A549 treated with GW870086 at 1 μM for 4 hours (cell line): ENCODE data around the gene MUC7. TPM values are rescaled to one million over a fixed set of nuclear protein-coding genes. Genes with fewer than 3 reads are reported as not detected.

Experiments used
- total RNA-seq: library from RNA; stranded (reverse); fragments of 200-300 nt; extraction: Qiagen RNA extraction; gene quantifications from 5 replicates; pipeline ENCODE4 v1.2.3, GENCODE V29; 2022; ENCODE audit warnings: low read depth

The MUC7 gene
- not detected in 5 replicates for total RNA-seq

GRCh38 chr4:70471897-70472296 is at the start of gene MUC7:
Gene MUC7 (plus strand): TSS chr4:70472197. CDS start chr4:70474022, 1,825 bp downstream.

DNA sequence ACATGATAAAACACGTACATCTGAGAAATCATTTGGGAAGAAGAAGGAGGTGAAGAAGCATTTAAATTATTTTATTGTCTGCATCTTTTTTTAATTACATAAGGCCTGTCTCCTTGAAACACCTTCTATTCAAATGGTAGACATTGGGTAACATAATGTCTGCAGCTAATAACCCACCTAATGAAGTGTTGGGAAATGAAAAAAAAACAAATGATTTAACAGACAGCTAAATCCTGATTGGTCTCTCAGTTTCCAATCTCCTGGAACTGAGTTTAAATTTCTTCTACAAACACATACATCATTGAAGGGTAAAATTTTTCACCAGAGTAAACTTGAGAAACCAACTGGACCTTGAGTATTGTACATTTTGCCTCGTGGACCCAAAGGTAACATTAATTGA is 46.3 kb downstream of the MUC7 start, which contains the start of gene AMTN:
TSS of gene AMTN (plus strand) at position 301 of the 400 bp plus-strand sequence. CDS start 209 bp downstream, outside the sequence.

Other genes with a start within 250 kb of the MUC7 start
- not detected in 5 replicates for gene FDCSP, start 246.1 kb upstream of the MUC7 start, total RNA-seq
- gene CSN3, start 229.6 kb upstream of the MUC7 start, total RNA-seq, result not detected in 5 replicates
- gene CABS1, start 137.2 kb upstream of the MUC7 start, total RNA-seq, result not detected in 5 replicates
- not detected in 5 replicates for gene SMR3A, start 111.4 kb upstream of the MUC7 start, total RNA-seq
- gene SMR3B, start 89.1 kb upstream of the MUC7 start, total RNA-seq, result not detected in 5 replicates
- not detected in 5 replicates for gene OPRPN, start 74.3 kb upstream of the MUC7 start, total RNA-seq
- gene AMTN, start 46.4 kb downstream of the MUC7 start, total RNA-seq, result not detected in 5 replicates
- not detected in 5 replicates for gene AMBN, start 120.1 kb downstream of the MUC7 start, total RNA-seq
- not detected in 5 replicates for gene ENAM, start 156.5 kb downstream of the MUC7 start, total RNA-seq
- 0.13 to 0.66 TPM in 2 of 5 replicates, not detected in the others for gene JCHAIN, start 194.3 kb downstream of the MUC7 start, total RNA-seq
- 34.6 to 43.0 TPM (median 36.8 TPM) in 5 replicates for gene UTP3, start 216.3 kb downstream of the MUC7 start, total RNA-seq
- gene RUFY3, start 249.8 kb downstream of the MUC7 start, total RNA-seq, result 6.3 to 7.3 TPM (median 7.0 TPM) in 5 replicates